Activated CD8-positive, alpha-beta T cell treated with anti-CD3 and anti-CD28 coated beads, Interleukin-2, amount 10 ng/mL, durations not matched to agents 7 days and 5 days (primary cell): ENCODE data around the gene DNAJB4. TPM values are rescaled to one million over a fixed set of nuclear protein-coding genes. Genes with fewer than 3 reads are reported as not detected.

ENCODE experiments used
- ATAC-seq: fragments of 150-1000 bp; cut with Tn5 transposase; one replicate; pipeline ENCODE4 v1.10.0; 2021; ENCODE audit warnings: moderate library complexity
- CTCF ChIA-PET: fragments of 350-600 bp; sonication (Branson Sonifier 250); formaldehyde crosslinking; loops from one replicate; lab custom pipeline; 2021; ENCODE audit warnings: antibody characterized with exemption; lab: Charles Lee
- POLR2A ChIA-PET: fragments of 350-600 bp; sonication (Branson Sonifier 250); formaldehyde crosslinking; loops from one replicate; lab custom pipeline; 2021; ENCODE audit warnings: antibody characterized with exemption; lab: Charles Lee
- DNase-seq: peaks from one replicate; pipeline ENCODE4 v3.0.0-alpha.2; 2020
- H3K27ac Mint-ChIP-seq: one replicate; pipeline ENCODE4 v1.8.0; 2021; ENCODE audit warnings: mild to moderate bottlenecking, mixed read lengths
- H3K27me3 Mint-ChIP-seq: one replicate; pipeline ENCODE4 v1.8.0; 2021; ENCODE audit warnings: low read depth, mixed read lengths
- H3K36me3 Mint-ChIP-seq: one replicate; pipeline ENCODE4 v1.8.0; 2021; ENCODE audit warnings: low read depth, mixed read lengths
- H3K4me1 Mint-ChIP-seq: one replicate; pipeline ENCODE4 v1.8.0; 2021; ENCODE audit warnings: low read depth, mixed read lengths
- H3K4me3 Mint-ChIP-seq: one replicate; pipeline ENCODE4 v1.8.0; 2021; ENCODE audit warnings: mild to moderate bottlenecking, mixed read lengths
- H3K9me3 Mint-ChIP-seq: one replicate; pipeline ENCODE4 v1.8.0; 2022; ENCODE audit warnings: mixed read lengths; ENCODE audit not compliant: insufficient read depth
- total RNA-seq, 2 experiments: library from RNA; stranded (reverse); gene quantifications; one replicate each; pipeline ENCODE4 v1.2.3, GENCODE V29; 2021

Gene DNAJB4
- total RNA-seq, 2 experiments from 2014 or later: 9.4 to 10.5 TPM

GRCh38 chr1:78048446-78048845 lies 43.7 kb downstream of the DNAJB4 start:
- no peak overlapping the region for H3K27ac Mint-ChIP-seq
- ChIA-PET POLR2A (no interaction called here), CTCF (interaction anchor here (0.6 to 2.2 kb wide), 3 partner anchors 44 to 66 kb away, joined by 3 to 5 read pairs (median 3); partner anchors contain the start of gene DNAJB4)
- H3K36me3 Mint-ChIP-seq: no peaks in the 10 kb centered on the region
- H3K4me3 Mint-ChIP-seq: no peak overlapping the region
- peaks cover 26% of the 10 kb centered on the region for H3K27me3 Mint-ChIP-seq
- peaks cover 35% of the 10 kb centered on the region for H3K4me1 Mint-ChIP-seq
- ATAC-seq: no peak
- no peak for DNase-seq
- no peaks in the 10 kb centered on the region for H3K9me3 Mint-ChIP-seq

GRCh38 chr1:78049396-78049795 lies 44.7 kb downstream of the DNAJB4 start:
- ChIA-PET POLR2A (no interaction called here), CTCF (interaction anchor here (1.3 kb wide), 2 partner anchors 65 to 82 kb away, joined by 3 read pairs; no protein-coding TSS in a partner anchor)
- Mint-ChIP-seq H3K27me3 (peaks cover 26% of the 10 kb centered on the region), H3K4me3 (no peak overlapping the region), H3K4me1 (peaks cover 35% of the 10 kb centered on the region), H3K27ac (no peak overlapping the region), H3K36me3 (no peaks in the 10 kb centered on the region), H3K9me3 (no peaks in the 10 kb centered on the region)
- DNase-seq (no peak), ATAC-seq (no peak)

GRCh38 chr1:78051005-78051404 lies 46.3 kb downstream of the DNAJB4 start:
- H3K36me3 Mint-ChIP-seq: no peaks in the 10 kb centered on the region
- H3K4me1 Mint-ChIP-seq: peaks cover 29% of the 10 kb centered on the region
- ATAC-seq (no peak), DNase-seq (no peak)
- ChIA-PET CTCF (no interaction called here), POLR2A (no interaction called here)
- H3K4me3 Mint-ChIP-seq: no peak overlapping the region
- H3K27ac Mint-ChIP-seq: no peak overlapping the region
- no peaks in the 10 kb centered on the region for H3K9me3 Mint-ChIP-seq
- H3K27me3 Mint-ChIP-seq: peaks cover 14% of the 10 kb centered on the region

- no peak overlapping the region for H3K27ac Mint-ChIP-seq
- no peak for ATAC-seq
- ChIA-PET CTCF (no interaction called here), POLR2A (no interaction called here)
- H3K27me3 Mint-ChIP-seq: peaks cover 5% of the 10 kb centered on the region
- H3K36me3 Mint-ChIP-seq: no peaks in the 10 kb centered on the region
- no peak for DNase-seq
- peaks cover 17% of the 10 kb centered on the region for H3K4me1 Mint-ChIP-seq
- no peaks in the 10 kb centered on the region for H3K9me3 Mint-ChIP-seq
- H3K4me3 Mint-ChIP-seq: no peak overlapping the region
These were observed 48.1 kb downstream of the DNAJB4 start for GRCh38 chr1:78052685-78053405.

GRCh38 chr1:78053498-78053897 lies 48.8 kb downstream of the DNAJB4 start:
- ChIA-PET CTCF (no interaction called here), POLR2A (no interaction called here)
- H3K9me3 Mint-ChIP-seq: no peaks in the 10 kb centered on the region
- H3K4me1 Mint-ChIP-seq: peaks cover 13% of the 10 kb centered on the region
- DNase-seq (no peak), ATAC-seq (no peak)
- H3K36me3 Mint-ChIP-seq: no peaks in the 10 kb centered on the region
- H3K27me3 Mint-ChIP-seq: peaks cover 5% of the 10 kb centered on the region
- no peak overlapping the region for H3K4me3 Mint-ChIP-seq
- H3K27ac Mint-ChIP-seq: no peak overlapping the region

GRCh38 chr1:78054559-78054958 lies 49.8 kb downstream of the DNAJB4 start:
- no peak overlapping the region for H3K4me3 Mint-ChIP-seq
- DNase-seq (no peak), ATAC-seq (no peak)
- no peak overlapping the region for H3K27ac Mint-ChIP-seq
- CTCF ChIA-PET: no interaction called here
- H3K4me1 Mint-ChIP-seq: peaks cover 11% of the 10 kb centered on the region
- peaks cover 7% of the 10 kb centered on the region for H3K27me3 Mint-ChIP-seq
- H3K9me3 Mint-ChIP-seq: no peaks in the 10 kb centered on the region
- H3K36me3 Mint-ChIP-seq: no peaks in the 10 kb centered on the region
- POLR2A ChIA-PET: interaction anchor here (1.6 kb wide), 1 partner anchor 49 kb away, joined by 6 read pairs; the partner anchor contains the start of gene DNAJB4

GRCh38 chr1:78054972-78055371 lies 50.2 kb downstream of the DNAJB4 start:
- Mint-ChIP-seq H3K4me3 (no peak overlapping the region), H3K36me3 (no peaks in the 10 kb centered on the region), H3K9me3 (no peaks in the 10 kb centered on the region), H3K27ac (no peak overlapping the region), H3K27me3 (peaks cover 7% of the 10 kb centered on the region), H3K4me1 (peaks cover 11% of the 10 kb centered on the region)
- ATAC-seq (no peak), DNase-seq (no peak)
- POLR2A ChIA-PET: interaction anchor here (1.0 to 1.6 kb wide), 2 partner anchors 24 to 50 kb away, joined by 3 to 6 read pairs; partner anchors contain the start of gene DNAJB4
- CTCF ChIA-PET: no interaction called here

GRCh38 chr1:78055565-78056132 lies 50.9 kb downstream of the DNAJB4 start:
- ATAC-seq (no peak), DNase-seq (no peak)
- Mint-ChIP-seq H3K27ac (no peak overlapping the region), H3K27me3 (peaks cover 7% of the 10 kb centered on the region), H3K36me3 (no peaks in the 10 kb centered on the region), H3K4me1 (peaks cover 11% of the 10 kb centered on the region), H3K4me3 (no peak overlapping the region), H3K9me3 (no peaks in the 10 kb centered on the region)
- POLR2A ChIA-PET: interaction anchor here (1.0 to 1.6 kb wide), 2 partner anchors 24 to 50 kb away, joined by 3 to 6 read pairs; partner anchors contain the start of gene DNAJB4
- CTCF ChIA-PET: no interaction called here

- Mint-ChIP-seq H3K27ac (no peak overlapping the region), H3K36me3 (no peaks in the 10 kb centered on the region), H3K4me1 (peaks cover 6% of the 10 kb centered on the region), H3K9me3 (no peaks in the 10 kb centered on the region), H3K27me3 (peaks cover 7% of the 10 kb centered on the region), H3K4me3 (no peak overlapping the region)
- DNase-seq (no peak), ATAC-seq (no peak)
- ChIA-PET CTCF (no interaction called here), POLR2A (no interaction called here)
These were observed 53.9 kb downstream of the DNAJB4 start for GRCh38 chr1:78058670-78059069.

- Mint-ChIP-seq H3K36me3 (no peaks in the 10 kb centered on the region), H3K4me1 (no peaks in the 10 kb centered on the region), H3K9me3 (no peaks in the 10 kb centered on the region), H3K4me3 (no peak overlapping the region), H3K27me3 (peaks cover 14% of the 10 kb centered on the region), H3K27ac (no peak overlapping the region)
- POLR2A ChIA-PET: no interaction called here
- CTCF ChIA-PET: no interaction called here
- ATAC-seq (no peak), DNase-seq (no peak)
These were observed 56.3 kb downstream of the DNAJB4 start for GRCh38 chr1:78060857-78061563.

GRCh38 chr1:78061825-78062523 lies 57.2 kb downstream of the DNAJB4 start:
- POLR2A ChIA-PET: no interaction called here

More at GRCh38 chr1:78061825-78062523, 57.2 kb downstream of the DNAJB4 start:
- Mint-ChIP-seq H3K9me3 (no peaks in the 10 kb centered on the region), H3K36me3 (no peaks in the 10 kb centered on the region), H3K27ac (no peak overlapping the region), H3K27me3 (peaks cover 21% of the 10 kb centered on the region), H3K4me3 (no peak overlapping the region), H3K4me1 (no peaks in the 10 kb centered on the region)
- ATAC-seq (no peak), DNase-seq (no peak)
- CTCF ChIA-PET: no interaction called here
